Measurements from ENCODE around the gene GRK2.

- TF ChIP-seq, protein P1, sequence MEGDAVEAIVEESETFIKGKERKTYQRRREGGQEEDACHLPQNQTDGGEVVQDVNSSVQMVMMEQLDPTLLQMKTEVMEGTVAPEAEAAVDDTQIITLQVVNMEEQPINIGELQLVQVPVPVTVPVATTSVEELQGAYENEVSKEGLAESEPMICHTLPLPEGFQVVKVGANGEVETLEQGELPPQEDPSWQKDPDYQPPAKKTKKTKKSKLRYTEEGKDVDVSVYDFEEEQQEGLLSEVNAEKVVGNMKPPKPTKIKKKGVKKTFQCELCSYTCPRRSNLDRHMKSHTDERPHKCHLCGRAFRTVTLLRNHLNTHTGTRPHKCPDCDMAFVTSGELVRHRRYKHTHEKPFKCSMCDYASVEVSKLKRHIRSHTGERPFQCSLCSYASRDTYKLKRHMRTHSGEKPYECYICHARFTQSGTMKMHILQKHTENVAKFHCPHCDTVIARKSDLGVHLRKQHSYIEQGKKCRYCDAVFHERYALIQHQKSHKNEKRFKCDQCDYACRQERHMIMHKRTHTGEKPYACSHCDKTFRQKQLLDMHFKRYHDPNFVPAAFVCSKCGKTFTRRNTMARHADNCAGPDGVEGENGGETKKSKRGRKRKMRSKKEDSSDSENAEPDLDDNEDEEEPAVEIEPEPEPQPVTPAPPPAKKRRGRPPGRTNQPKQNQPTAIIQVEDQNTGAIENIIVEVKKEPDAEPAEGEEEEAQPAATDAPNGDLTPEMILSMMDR (IDR thresholded peaks at IDR 0.05) = no peak
- TF ChIP-seq POLR2A (IDR thresholded peaks at IDR 0.05) (no peak), POLR2AphosphoS5 (IDR thresholded peaks at IDR 0.05) (no peak)
Observed at GRCh38 chr11:67273260-67273990, 7.2 kb downstream of the GRK2 start.
